HCT116 (cell line): ENCODE data around the gene HRH3. TPM values are rescaled to one million over a fixed set of nuclear protein-coding genes. Genes with fewer than 3 reads are reported as not detected.
A peak's percentile ranks its signal among the peaks of the same experiment; 100 is the strongest.

Experiments used
- ATAC-seq: fragments of 200-7000 bp; cut with Tn5 transposase; 2 replicates; pipeline ENCODE4 v1.9.1; 2020; ENCODE audit warnings: mild to moderate bottlenecking, moderate library complexity
- BruUV-seq: library from RNA; stranded (reverse); fragments of 400-500 nt; replicated peaks from 2 replicates; lab custom pipeline; 2021; lab: Mats Ljungman, UMichigan
- CTCF ChIA-PET: fragments of 300-600 bp; sonication (Branson Sonifier 250); formaldehyde crosslinking; loops from one replicate; lab custom pipeline; 2021; ENCODE audit warnings: antibody characterized with exemption; lab: Charles Lee
- POLR2A ChIA-PET: fragments of 300-600, 350-600 bp; sonication (Branson Sonifier 250); formaldehyde crosslinking; loops from one replicate; lab custom pipeline; 2021; ENCODE audit warnings: antibody characterized with exemption; lab: Charles Lee
- RAD21 ChIA-PET, 2 experiments: fragments of 300-600 bp; sonication (Branson Sonifier 250); formaldehyde crosslinking; loops; one replicate each; lab custom pipeline; 2023; ENCODE audit warnings: low total read pairs in 2 of 2; ENCODE audit not compliant: uncharacterized antibody in 2 of 2, unreplicated experiment in 2 of 2, low non-redundant PET in 1 of 2; lab: Charles Lee
- DNase-seq: peaks from one replicate; pipeline ENCODE4 v3.0.0-alpha.2; 2010; ENCODE audit warnings: low read depth, low spot score
- H2AFZ ChIP-seq: fragments of 200-600 bp; shearing (Covaris generic), sonication (generic); 2 replicates; pipeline ENCODE4 v1.6.1; 2017; ENCODE audit warnings: low read depth, mixed run types, mixed read lengths, antibody characterized with exemption, low read length; ENCODE audit not compliant: poor library complexity, severe bottlenecking
- H3K27ac ChIP-seq: 2 replicates; pipeline ENCODE4 v1.5.1; 2012; ENCODE audit warnings: low read depth, low read length
- H3K27me3 ChIP-seq: fragments of 200-600 bp; sonication (generic); 2 replicates; pipeline ENCODE4 v1.6.1; 2016; ENCODE audit warnings: mixed run types, low read length, mixed read lengths; ENCODE audit not compliant: insufficient read depth
- H3K36me3 ChIP-seq, 2 experiments: fragments of 200-500 bp in 1 of 2; fragments of 200-600 bp in 1 of 2; sonication (Bioruptor generic) in 1 of 2; sonication (generic) in 1 of 2; 2 replicates each; pipeline versions ENCODE4 v1.5.1 to v1.6.1; 2014 to 2016; ENCODE audit warnings: low read length in 2 of 2, inconsistent platforms in 1 of 2, mixed read lengths in 1 of 2, mixed run types in 1 of 2; ENCODE audit not compliant: insufficient read depth in 2 of 2, control insufficient read depth in 1 of 2
- H3K4me1 ChIP-seq, 2 experiments: fragments of 200-600 bp in 1 of 2; sonication (generic) in 1 of 2; 2 replicates each; pipeline versions ENCODE4 v1.5.1 to v1.6.1; 2012 to 2017; ENCODE audit warnings: low read length in 2 of 2, inconsistent platforms in 1 of 2, mild to moderate bottlenecking in 1 of 2, mixed read lengths in 1 of 2, mixed run types in 1 of 2, moderate library complexity in 1 of 2; ENCODE audit not compliant: insufficient read depth in 2 of 2, control insufficient read depth in 1 of 2
- H3K4me2 ChIP-seq: fragments of 200-600 bp; sonication (generic); 2 replicates; pipeline ENCODE4 v1.6.1; 2017; ENCODE audit warnings: mixed run types, low read length, mixed read lengths
- H3K4me3 ChIP-seq, 2 experiments: fragments of 200-600 bp in 1 of 2; sonication (generic) in 1 of 2; replicated peaks in 1 of 2; 2 replicates each; pipeline ENCODE4 v1.5.1; 2011 to 2016; ENCODE audit warnings: low read length in 2 of 2, control low read depth in 1 of 2, low read depth in 1 of 2, mild to moderate bottlenecking in 1 of 2, mixed read lengths in 1 of 2, mixed run types in 1 of 2
- H3K79me2 ChIP-seq: fragments of 200-600 bp; sonication (generic); 2 replicates; pipeline ENCODE4 v1.6.1; 2017; ENCODE audit warnings: mild to moderate bottlenecking, mixed run types, low read length, moderate library complexity, mixed read lengths; ENCODE audit not compliant: insufficient read depth
- H3K9ac ChIP-seq: fragments of 200-600 bp; sonication (generic); 2 replicates; pipeline ENCODE4 v1.6.1; 2016; ENCODE audit warnings: low read length, mixed read lengths
- H3K9me2 ChIP-seq: fragments of 200-600 bp; sonication (generic), shearing (Covaris generic); 2 replicates; pipeline ENCODE4 v1.6.1; 2017; ENCODE audit warnings: mixed run types, mild to moderate bottlenecking, moderate library complexity; ENCODE audit not compliant: insufficient read depth
- H3K9me3 ChIP-seq, 2 experiments: fragments of 200-500 bp in 1 of 2; fragments of 200-600 bp in 1 of 2; sonication (Bioruptor generic) in 1 of 2; sonication (generic) in 1 of 2; 2 replicates each; pipeline ENCODE4 v1.6.1; 2014 to 2017; ENCODE audit warnings: low read length in 2 of 2, mixed read lengths in 2 of 2, inconsistent platforms in 1 of 2, low read depth in 1 of 2, mild to moderate bottlenecking in 1 of 2, mixed run types in 1 of 2, moderate library complexity in 1 of 2; ENCODE audit not compliant: control insufficient read depth in 1 of 2, insufficient read depth in 1 of 2
- H4K20me1 ChIP-seq: fragments of 200-600 bp; sonication (generic), shearing (Covaris generic); 2 replicates; pipeline ENCODE4 v1.6.1; 2017; ENCODE audit warnings: mixed run types, mild to moderate bottlenecking, moderate library complexity; ENCODE audit not compliant: insufficient read depth
- ATF3 ChIP-seq: IDR thresholded peaks from 2 replicates; pipeline ENCODE4 v1.6.1; 2012
- CBX3 ChIP-seq: IDR thresholded peaks from 2 replicates; pipeline ENCODE4 v1.6.1; 2012; ENCODE audit warnings: low read depth
- EGR1 ChIP-seq: IDR thresholded peaks from 2 replicates; pipeline ENCODE4 v1.6.1; 2012; ENCODE audit warnings: low read depth
- ELF1 ChIP-seq: IDR thresholded peaks from 2 replicates; pipeline ENCODE4 v1.6.1; 2012; ENCODE audit warnings: low read depth, borderline replicate concordance
- EZH2phosphoT487 ChIP-seq: fragments of 200-600 bp; IDR thresholded peaks from 2 replicates; pipeline ENCODE4 v1.6.1; 2018; ENCODE audit warnings: antibody characterized with exemption, borderline replicate concordance
- FOSL1 ChIP-seq: IDR thresholded peaks from 2 replicates; pipeline ENCODE4 v1.6.1; 2012; ENCODE audit warnings: low read depth
- JUND ChIP-seq: IDR thresholded peaks from 2 replicates; pipeline ENCODE4 v1.6.1; 2012
- POLR2A ChIP-seq: IDR thresholded peaks from 2 replicates; pipeline ENCODE4 v1.7.0; 2011; ENCODE audit warnings: borderline replicate concordance; ENCODE audit not compliant: insufficient read depth, insufficient read length; ENCODE audit errors: extremely low read depth
- POLR2AphosphoS5 ChIP-seq: IDR thresholded peaks from 2 replicates; pipeline ENCODE4 v1.6.1; 2011; ENCODE audit warnings: mild to moderate bottlenecking, low read depth, low read length, moderate library complexity
- RAD21 ChIP-seq: IDR thresholded peaks from 2 replicates; pipeline ENCODE4 v1.6.1; 2012; ENCODE audit warnings: low read depth, mild to moderate bottlenecking
- REST ChIP-seq: IDR thresholded peaks from 2 replicates; pipeline ENCODE4 v1.6.1; 2012; ENCODE audit warnings: low read depth
- SIN3A ChIP-seq: IDR thresholded peaks from 2 replicates; pipeline ENCODE4 v1.6.1; 2012; ENCODE audit warnings: low read depth
- SP1 ChIP-seq: IDR thresholded peaks from 2 replicates; pipeline ENCODE4 v1.6.1; 2012; ENCODE audit warnings: low read depth
- SRF ChIP-seq: IDR thresholded peaks from 2 replicates; pipeline ENCODE4 v1.6.1; 2012; ENCODE audit warnings: low read depth
- YY1 ChIP-seq: IDR thresholded peaks from 2 replicates; pipeline ENCODE4 v1.6.1; 2011; ENCODE audit warnings: low read length, low read depth, moderate library complexity, mild to moderate bottlenecking; ENCODE audit not compliant: insufficient replicate concordance; ENCODE audit errors: extremely low read depth
- ZFX ChIP-seq: fragments of 450-650 bp; IDR thresholded peaks from 2 replicates; pipeline ENCODE4 v1.6.1; 2017
- intact Hi-C: fragments of 100-400 bp; cut with micrococcal nuclease; formaldehyde crosslinking; loops from 2 replicates; pipeline ENCODE4 v1.10.0; 2022
- total RNA-seq: library from RNA; stranded (reverse); gene quantifications from one replicate; pipeline ENCODE4 v1.2.1, GENCODE V29; 2021; ENCODE audit not compliant: unreplicated experiment
- TF ChIP-seq, protein P1 (sequence below): IDR thresholded peaks from 2 replicates; pipeline ENCODE4 v1.6.1; 2012
- TF ChIP-seq, protein P2 (sequence below), 3 experiments: fragments of 200-600 bp in 1 of 3; sonication (generic) in 1 of 3; IDR thresholded peaks in 2 of 3; conservative IDR thresholded peaks in 1 of 3; 2 replicates each; pipeline ENCODE4 v1.5.1; 2012 to 2017; ENCODE audit warnings: low read depth in 2 of 3, low read length in 2 of 3, antibody characterized with exemption in 1 of 3, borderline replicate concordance in 1 of 3, control low read depth in 1 of 3, mild to moderate bottlenecking in 1 of 3, mixed read lengths in 1 of 3, mixed run types in 1 of 3, moderate library complexity in 1 of 3; ENCODE audit not compliant: insufficient read depth in 1 of 3

Gene HRH3
- total RNA-seq, 1 experiment from 2014 or later: not detected

GRCh38 chr20:62182469-62183425 is 37.3 kb downstream of the HRH3 start, which contains the start of gene MTG2:
MTG2 (plus strand) TSS chr20:62183028; CDS start chr20:62193421, 10,393 bp downstream.
- Histone ChIP-seq H4K20me1 (no peaks in the 10 kb centered on the region), H3K4me2 (peak within 1 kb of the TSS; percentile 78), H3K9ac (peak within 1 kb of the TSS; percentile 99), H3K4me3 (peak within 1 kb of the TSS; percentile 68 to 84), H3K4me1 (peaks cover 6 to 17% of the 10 kb centered on the region in 2 experiments; a peak in 3 of 4 replicates), H3K27me3 (no peaks in the 10 kb centered on the region), H2AFZ (no peak within 1 kb of the TSS), H3K9me2 (no peaks in the 10 kb centered on the region), H3K79me2 (peaks cover 59% of the 10 kb centered on the region), H3K27ac (peak within 1 kb of the TSS; percentile 92), H3K36me3 (peaks cover 0 to 2% of the 10 kb centered on the region in 2 experiments; a peak in 2 of 4 replicates), H3K9me3 (no peaks in the 10 kb centered on the region)
- ATAC-seq (peak; percentile 95), DNase-seq (peak; percentile 89)
- BruUV-seq: no TSS peak
- ChIA-PET RAD21 (no interaction called here), POLR2A (no interaction called here), CTCF (no interaction called here)
- intact Hi-C loops: loop anchor here (2.0 kb wide), 1 partner anchor 22 kb away; no protein-coding TSS in a partner anchor
- TF ChIP-seq CBX3 (no peak), SIN3A (peak; percentile 88), POLR2A (peak; percentile 87), SP1 (no peak; the same call in 1 of the 2 replicates), JUND (0 out of 2 replicates have a peak, but pooled peaks have one; percentile 1), ELF1 (peak; percentile 77), ZFX (peak; percentile 93; the same call in 1 of the 2 replicates), SRF (peak; percentile 90), RAD21 (peak; percentile 20; the same call in 1 of the 2 replicates), EZH2phosphoT487 (no peak), REST (no peak), FOSL1 (no peak), EGR1 (0 out of 2 replicates have a peak, but pooled peaks have one; percentile 33), YY1 (no peak), ATF3 (no peak), POLR2AphosphoS5 (peak; percentile 97)
- TF ChIP-seq, protein P1, sequence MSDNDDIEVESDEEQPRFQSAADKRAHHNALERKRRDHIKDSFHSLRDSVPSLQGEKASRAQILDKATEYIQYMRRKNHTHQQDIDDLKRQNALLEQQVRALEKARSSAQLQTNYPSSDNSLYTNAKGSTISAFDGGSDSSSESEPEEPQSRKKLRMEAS: peak; percentile 75
- TF ChIP-seq, protein P2, sequence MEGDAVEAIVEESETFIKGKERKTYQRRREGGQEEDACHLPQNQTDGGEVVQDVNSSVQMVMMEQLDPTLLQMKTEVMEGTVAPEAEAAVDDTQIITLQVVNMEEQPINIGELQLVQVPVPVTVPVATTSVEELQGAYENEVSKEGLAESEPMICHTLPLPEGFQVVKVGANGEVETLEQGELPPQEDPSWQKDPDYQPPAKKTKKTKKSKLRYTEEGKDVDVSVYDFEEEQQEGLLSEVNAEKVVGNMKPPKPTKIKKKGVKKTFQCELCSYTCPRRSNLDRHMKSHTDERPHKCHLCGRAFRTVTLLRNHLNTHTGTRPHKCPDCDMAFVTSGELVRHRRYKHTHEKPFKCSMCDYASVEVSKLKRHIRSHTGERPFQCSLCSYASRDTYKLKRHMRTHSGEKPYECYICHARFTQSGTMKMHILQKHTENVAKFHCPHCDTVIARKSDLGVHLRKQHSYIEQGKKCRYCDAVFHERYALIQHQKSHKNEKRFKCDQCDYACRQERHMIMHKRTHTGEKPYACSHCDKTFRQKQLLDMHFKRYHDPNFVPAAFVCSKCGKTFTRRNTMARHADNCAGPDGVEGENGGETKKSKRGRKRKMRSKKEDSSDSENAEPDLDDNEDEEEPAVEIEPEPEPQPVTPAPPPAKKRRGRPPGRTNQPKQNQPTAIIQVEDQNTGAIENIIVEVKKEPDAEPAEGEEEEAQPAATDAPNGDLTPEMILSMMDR (IDR thresholded peaks at IDR 0.05 in 2 of 3, conservative IDR thresholded peaks at IDR 0.05 in 1 of 3; ENCODE audit: borderline replicate concordance in 1 of 3, insufficient read depth in 1 of 3, low read depth in 2 of 3, low read length in 2 of 3): no peak
